Stimulated activated CD4-positive, alpha-beta T cell treated with anti-CD3 and anti-CD28 coated beads, Interleukin-1b, Interleukin-23, amount 100 ng/mL, for 48 hours (primary cell): ENCODE data around the gene PCDHGA1.

ENCODE experiments used
- DNase-seq: peaks from one replicate; pipeline ENCODE4 v3.0.0-alpha.2; 2020

Gene PCDHGA1

GRCh38 chr5:141558150-141558549 is 227.8 kb downstream of the PCDHGA1 start:
- DNase-seq, result no peak

- DNase-seq, result no peak
Measured at GRCh38 chr5:141559461-141559860, 229.1 kb downstream of the PCDHGA1 start.

DNA sequence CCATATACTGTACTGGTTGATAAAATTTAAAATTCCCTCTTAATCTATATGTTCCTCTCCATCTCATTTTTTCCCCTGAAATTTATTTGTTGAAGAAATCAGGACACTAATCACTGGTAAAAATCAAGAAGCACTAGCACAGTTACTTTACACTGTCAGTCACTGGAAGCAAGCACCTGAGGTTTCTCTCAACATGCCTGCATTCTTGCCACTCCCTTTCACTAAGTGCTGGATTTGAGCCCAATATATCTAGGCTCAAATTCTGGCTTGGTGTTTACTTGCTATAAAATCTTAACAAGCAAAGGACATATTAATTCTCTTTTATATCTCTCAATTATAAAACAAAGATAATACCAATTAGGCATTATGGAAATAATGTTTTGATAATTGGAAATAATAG is 229.8 kb downstream of the PCDHGA1 start:
- no peak for DNase-seq

DNA sequence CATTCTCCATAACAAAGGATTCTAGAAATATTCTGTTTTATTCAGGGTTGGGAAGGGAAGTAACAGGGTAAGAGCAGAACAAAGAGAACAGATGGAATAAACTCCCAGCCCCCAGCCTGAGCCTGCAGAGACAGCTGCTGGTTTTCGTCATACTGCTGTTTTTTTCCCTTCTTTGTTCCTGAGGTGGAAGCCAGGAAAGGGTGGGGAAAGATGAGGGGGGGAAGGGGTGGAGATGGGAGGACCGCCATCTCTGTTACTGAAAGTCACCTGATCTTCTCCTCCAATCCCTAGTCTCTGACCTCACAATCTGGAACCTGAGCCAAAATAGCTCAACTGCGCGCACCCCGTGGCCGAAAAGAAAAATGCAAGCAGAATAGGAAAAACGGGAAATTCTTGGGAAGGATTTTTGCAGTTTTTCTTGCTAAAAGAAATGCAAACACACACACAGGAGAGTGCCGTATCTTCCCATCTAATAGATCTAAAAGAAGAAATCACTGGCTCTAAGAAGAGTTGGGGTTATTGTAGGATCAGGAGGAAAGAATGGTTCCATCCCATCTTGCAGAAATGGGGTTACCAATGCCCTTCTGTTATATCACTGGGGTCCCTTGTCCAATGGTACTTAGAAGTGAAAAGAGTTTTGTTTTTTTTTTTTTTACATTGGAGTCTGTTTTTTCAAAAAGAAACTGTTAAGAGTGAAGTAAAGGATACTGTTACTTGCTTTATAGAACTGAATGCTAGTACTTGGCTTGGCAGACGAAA is 230.6 kb downstream of the PCDHGA1 start:
- DNase-seq, result no peak
